Fibroblast of skin of left biceps (primary cell): ENCODE data around the gene LRRC17.
"Not testable (repeated sequence)": the region's sequence is repeated elsewhere in the genome, so short reads cannot be mapped to it uniquely, and the experiment has no call there.

Source experiments
- DNase-seq, 2 experiments: peaks; one replicate each; pipeline ENCODE4 v3.0.0-alpha.2; 2013; ENCODE audit warnings: low read depth in 2 of 2

Gene LRRC17

DNA sequence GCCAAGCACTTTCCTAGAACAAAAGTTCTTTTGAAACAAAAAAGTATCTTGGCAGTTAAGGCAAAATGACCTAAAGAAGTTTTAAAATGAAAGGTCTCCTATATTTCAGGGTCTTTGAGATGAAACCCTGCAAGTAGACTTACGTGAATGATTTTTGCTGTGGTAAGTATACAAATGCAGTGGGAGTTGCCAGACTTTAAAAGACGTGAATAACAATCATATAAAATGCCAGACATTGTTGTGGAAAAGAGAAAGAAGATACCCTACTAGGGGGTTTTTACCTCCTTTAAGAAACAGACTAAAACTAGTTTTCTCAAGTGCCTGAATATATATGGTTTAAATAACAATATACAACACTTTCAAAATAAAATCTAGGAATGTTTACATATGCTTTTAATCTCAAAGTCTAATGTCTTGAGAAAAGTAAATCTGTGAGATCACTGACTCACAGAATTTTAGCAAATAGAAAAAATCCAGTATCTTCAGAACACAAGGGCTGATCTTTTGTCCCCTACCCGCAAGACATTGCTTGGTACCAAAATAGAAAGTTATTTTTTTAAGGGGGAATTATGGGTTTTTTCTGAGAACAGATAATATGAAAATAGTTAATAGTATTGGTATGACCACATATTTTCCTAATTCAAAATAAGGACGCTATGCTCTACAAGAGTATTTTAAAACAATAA, 29.5 kb downstream of the LRRC17 start:
- DNase-seq, result no peak

GRCh38 chr7:102942868-102943267, 30.1 kb downstream of the LRRC17 start:
- no peak for DNase-seq

GRCh38 chr7:102943423-102944169, 30.8 kb downstream of the LRRC17 start:
- no peak for DNase-seq

DNA sequence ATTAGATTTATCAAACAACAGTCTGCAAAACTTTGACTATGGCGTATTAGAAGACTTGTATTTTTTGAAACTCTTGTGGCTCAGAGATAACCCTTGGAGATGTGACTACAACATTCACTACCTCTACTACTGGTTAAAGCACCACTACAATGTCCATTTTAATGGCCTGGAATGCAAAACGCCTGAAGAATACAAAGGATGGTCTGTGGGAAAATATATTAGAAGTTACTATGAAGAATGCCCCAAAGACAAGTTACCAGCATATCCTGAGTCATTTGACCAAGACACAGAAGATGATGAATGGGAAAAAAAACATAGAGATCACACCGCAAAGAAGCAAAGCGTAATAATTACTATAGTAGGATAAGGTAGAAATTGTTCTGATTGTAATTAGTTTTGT, 31.4 kb downstream of the LRRC17 start:
- no peak for DNase-seq

GRCh38 chr7:102951839-102952238, 39.0 kb downstream of the LRRC17 start:
- no peak for DNase-seq

GRCh38 chr7:102953406-102953805, 40.6 kb downstream of the LRRC17 start:
- no peak for DNase-seq

DNA sequence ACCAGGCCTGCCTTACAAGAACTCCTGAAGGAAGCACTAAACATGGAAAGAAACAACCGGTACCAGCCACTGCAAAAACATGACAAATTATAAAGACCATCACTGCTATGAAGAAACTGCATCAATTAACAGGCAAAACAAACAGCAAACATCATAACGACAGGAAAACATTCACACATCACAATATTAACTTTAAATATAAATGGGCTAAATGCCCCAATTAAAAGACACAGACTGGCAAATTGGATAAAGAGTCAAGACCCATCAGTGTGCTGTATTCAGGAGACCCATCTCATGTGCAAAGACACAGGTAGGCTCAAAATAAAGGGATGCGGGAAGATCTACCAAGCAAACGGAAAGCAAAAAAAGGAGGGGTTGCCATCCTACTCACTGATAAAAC, 41.6 kb downstream of the LRRC17 start:
- not testable (repeated sequence) for DNase-seq

DNA sequence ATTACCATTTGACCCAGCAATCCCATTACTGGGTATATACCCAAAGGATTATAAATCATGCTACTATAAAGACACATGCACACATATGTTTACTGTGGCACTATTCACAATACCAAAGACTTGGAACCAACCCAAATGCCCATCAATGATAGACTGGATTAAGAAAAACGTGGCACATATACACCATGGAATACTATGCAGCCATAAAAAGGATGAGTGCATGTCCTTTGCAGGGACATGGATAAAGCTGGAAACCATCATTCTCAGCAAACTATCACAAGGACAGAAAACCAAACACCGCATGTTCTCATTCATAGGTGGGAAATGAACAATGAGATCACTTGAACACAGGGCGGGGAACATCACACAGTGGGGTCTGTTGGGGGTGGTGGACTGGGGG, 45.2 kb downstream of the LRRC17 start:
- DNase-seq, result not testable (repeated sequence)

GRCh38 chr7:102961993-102962392, 49.2 kb downstream of the LRRC17 start:
- DNase-seq, result not testable (repeated sequence)

DNA sequence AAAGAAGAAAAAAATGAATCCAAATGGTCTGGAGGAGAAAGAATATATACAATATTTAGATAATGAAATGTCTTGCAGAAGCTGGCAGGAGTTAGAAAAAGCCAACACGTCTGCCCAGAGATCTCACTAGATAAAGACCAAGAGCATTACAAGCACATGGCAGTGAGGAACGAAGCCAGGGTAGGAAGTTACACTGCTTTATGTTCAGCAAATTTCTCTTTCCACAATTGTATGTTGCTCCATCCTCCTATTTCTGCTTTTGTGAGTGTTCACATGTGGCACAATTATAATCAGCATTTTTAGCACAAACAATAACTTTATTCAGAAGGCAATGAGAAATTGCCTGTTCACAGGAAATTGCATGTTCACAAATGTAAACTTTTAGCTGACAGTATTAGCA, 53.7 kb downstream of the LRRC17 start:
- no peak for DNase-seq

GRCh38 chr7:102967798-102968197, 55.0 kb downstream of the LRRC17 start:
- DNase-seq, result no peak

DNA sequence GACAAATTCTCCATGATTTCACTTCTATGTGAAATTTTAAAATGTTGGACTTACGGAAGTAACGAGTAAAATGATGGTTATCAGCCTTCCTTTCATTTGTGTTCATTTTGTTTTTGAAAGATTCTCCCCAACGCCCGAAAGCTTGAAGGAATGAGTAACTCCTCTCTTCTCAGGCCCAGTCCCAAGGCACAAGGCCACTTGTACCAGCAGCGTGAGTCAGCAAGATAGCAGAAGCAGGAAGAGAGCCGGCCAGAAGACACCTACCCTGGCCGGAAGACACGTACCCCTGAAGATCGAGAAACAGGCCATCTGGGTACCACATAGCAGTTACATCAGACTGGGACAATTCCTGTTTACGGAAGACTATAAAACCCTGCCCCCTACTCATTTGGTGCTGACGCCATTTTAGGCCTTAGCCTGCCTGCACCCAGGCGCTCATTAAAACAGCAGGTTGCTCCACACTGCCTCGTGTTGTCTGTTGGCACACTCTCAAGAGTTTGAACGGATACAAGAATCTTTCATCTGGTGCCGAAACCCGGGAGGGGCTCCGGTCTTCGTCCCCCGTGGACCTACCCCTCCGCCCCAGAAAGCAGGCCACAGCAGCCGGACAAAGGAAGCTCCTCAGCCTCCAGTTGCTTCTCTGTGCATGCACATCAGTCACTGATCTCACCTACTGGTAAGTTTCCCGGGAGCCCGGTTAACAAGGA, 60.4 kb downstream of the LRRC17 start:
- no peak for DNase-seq

DNA sequence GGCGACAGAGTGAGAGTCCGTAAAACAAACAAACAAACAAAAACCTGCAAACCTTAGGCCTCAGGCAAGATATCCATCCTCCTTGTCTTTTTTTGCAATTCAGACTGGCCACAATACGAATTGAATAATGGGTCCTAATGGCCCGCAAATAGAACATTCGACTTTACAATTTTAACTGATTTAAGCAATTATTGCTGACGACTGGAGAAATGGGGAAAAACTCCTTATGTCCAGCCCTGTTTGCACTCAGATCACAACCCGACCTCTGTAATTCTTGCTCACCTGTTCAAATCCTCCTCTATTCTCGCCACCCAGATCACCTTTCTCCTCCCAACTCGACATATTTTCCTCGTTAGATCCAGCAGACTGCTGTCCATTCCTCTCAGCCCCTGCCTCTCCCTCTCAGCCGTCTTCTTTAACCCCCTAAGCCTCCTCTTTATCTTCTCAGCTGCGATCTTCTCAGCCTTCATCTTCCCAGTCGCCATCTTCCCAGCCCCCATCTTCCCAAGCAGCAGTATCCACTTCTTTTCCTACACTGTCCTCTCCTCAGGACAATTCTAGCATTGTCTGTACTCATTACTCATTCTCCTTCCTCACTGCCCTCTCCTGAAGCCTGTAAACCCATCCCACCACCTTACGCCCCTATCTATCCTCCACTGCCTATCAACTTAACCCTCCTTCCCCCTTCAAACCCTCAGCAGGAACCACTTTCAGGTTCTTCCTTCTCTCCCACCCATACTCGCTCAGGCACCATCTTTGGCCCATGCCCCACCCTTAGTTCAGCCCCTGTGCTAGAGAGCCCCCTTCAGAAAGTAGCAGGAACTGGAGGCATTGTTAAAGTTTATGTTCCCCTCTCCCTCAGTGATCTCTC, 61.8 kb downstream of the LRRC17 start:
- DNase-seq, result no peak

GRCh38 chr7:102975854-102976253, 63.1 kb downstream of the LRRC17 start:
- DNase-seq, result no peak

DNA sequence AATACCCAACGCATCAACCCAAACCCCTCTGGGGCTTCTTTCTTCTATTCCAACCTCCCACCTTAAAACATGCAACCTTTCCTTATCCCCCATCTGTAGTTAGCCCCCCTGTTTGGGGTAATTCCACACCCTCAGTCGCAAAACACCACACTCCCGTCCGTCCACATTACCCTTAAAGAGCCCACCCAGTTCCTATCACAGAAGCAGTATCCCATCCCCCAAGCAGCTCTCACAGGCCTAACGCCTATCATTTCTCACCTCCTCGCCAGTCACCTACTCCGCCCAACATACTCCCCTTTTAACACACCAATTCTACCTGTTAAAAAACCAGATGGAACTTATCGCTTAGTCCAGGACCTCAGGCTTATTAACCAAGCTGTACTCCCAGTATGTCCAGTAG, 63.7 kb downstream of the LRRC17 start:
- no peak for DNase-seq

DNA sequence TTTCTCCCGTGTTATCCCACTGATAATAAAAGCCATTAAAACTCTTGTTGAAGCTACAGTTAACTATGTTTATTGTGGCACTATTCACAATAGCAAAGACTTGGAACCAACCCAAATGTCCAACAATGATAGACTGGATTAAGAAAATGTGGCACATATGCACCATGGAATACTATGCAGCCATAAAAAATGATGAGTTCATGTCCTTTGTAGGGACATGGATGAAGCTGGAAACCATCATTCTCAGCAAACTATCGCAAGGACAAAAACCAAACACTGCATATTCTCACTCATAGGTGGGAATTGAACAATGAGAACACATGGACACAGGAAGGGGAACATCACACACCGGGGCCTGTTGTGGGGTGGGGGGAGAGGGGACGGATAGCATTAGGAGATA, 64.8 kb downstream of the LRRC17 start:
- not testable (repeated sequence) for DNase-seq

DNA sequence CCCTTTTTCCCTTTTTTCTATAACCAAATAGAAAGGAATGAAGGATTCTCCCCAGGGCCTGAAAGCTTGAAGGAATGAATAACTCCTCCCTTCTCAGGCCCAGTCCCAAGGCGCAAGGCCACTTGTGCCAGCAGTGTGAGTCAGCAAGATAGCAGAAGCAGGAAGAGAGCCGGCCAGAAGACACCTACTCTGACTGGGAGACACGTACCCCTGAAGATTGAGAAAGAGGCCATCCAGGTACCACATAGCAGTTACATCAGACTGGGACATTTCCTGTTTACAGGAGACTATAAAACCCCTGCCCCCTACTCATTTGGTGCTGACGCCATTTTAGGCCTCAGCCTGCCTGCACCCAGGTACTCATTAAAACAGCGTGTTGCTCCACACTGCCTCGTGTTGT, 65.5 kb downstream of the LRRC17 start:
- no peak for DNase-seq

- no peak for DNase-seq
Observed at GRCh38 chr7:102979670-102980069, 66.9 kb downstream of the LRRC17 start.

GRCh38 chr7:102981451-102981850, 68.7 kb downstream of the LRRC17 start:
- no peak for DNase-seq

DNA sequence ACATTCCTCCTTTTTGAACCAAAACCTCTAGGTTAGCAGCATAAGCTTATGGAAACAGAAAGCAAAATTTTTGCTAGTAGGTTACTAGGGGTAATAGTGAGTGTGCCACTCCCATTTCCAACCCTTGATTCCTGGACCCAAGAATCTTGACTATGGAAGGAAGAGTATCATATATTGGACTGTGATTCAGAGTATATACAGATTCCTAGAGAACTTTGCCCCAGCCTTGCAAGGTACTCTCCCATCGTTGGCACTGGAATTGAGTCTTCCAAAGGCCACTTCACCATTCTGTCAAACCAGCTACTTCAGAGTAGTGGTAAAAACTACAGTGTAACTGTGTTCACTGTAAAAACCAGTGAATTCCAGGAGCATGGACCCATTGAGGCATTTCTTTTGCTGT, 69.4 kb downstream of the LRRC17 start:
- no peak for DNase-seq

DNA sequence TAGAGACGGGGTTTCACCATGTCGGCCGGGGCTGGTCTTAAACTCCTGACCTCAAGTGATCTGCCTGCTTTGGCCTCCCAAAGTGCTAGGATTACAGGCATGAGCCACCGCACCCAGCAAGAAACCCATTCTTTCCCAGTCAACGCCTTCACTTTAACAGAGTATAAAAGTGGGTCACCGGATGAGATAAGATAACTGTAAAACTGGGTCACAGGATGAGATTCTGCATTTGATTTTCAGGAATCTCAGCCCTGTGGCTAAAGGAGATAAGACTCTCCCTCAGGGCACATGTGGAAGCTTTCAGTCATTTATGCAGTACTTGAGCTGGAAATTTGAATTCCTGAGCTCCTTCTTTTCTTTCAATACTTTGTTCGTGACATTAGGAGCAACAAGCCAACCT, 70.8 kb downstream of the LRRC17 start:
- no peak for DNase-seq
